HG03097 (cell line): ENCODE results near the gene GSK3B.
"Not testable (repeated sequence)": the region's sequence is repeated elsewhere in the genome, so short reads cannot be mapped to it uniquely, and the experiment has no call there.

ENCODE experiments used
- ATAC-seq: cut with Tn5 transposase; IDR thresholded peaks from one replicate; pipeline ENCODE4 v1.9.1; 2021; ENCODE audit not compliant: unreplicated experiment, low FRiP score

Gene GSK3B

DNA sequence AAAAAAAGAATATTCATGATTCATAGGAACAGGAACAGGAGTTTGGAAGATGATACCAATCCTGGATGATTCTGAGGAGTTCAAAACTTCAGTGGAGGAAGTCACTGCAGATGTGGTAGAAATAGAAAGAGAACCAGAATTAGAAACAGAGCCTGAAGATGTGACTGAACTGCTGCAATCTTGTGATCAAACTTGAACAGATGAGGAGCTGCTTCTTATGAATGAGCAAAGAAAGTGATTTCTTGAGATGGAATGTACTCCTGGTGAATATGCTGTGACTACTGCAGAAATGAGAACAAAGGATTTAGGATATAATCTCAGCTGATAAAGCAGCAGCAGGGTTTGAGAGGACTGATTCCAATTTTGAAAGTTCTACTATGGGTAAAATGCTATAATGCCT lies 72.7 kb downstream of the GSK3B start:
- ATAC-seq: no peak

GRCh38 chr3:120018299-120018698 lies 75.9 kb downstream of the GSK3B start:
- no peak for ATAC-seq

- no peak for ATAC-seq
These were observed 76.6 kb downstream of the GSK3B start for GRCh38 chr3:120017692-120018091.

DNA sequence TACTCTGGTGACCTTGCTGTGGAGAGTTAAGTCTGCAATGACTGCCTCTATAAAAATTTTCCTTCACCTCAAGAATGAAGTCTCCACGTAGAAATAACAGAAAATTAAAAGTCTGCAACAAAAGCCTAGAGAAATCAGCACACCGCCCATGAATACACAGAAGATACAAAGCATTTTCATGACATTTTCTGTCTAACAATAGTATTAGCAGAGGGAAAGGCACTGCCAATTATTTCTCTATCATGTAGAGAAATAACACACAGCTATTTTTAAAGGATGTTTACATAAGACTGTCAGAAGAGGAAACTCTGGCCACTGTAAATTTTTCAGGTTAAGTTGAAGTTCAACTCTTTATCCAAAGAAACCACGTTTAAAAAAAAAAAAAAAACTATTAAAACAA lies 80.8 kb downstream of the GSK3B start:
- no peak for ATAC-seq

DNA sequence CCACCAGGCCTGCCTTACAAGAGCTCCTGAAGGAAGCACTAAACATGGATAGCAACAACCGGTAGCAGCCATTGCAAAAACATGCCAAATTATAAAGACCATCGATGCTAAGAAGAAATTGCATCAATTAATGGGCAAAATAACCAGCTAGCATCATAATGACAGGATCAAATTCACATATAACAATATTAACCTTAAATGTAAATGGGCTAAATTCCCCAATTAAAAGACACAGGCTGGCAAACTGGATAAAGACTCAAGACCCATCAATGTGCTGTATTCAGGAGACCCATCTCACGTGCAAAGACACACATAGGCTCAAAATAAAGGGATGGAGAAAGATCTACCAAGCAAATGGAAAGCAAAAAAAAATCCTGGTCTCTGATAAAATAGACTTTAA lies 88.5 kb downstream of the GSK3B start:
- not testable (repeated sequence) for ATAC-seq

DNA sequence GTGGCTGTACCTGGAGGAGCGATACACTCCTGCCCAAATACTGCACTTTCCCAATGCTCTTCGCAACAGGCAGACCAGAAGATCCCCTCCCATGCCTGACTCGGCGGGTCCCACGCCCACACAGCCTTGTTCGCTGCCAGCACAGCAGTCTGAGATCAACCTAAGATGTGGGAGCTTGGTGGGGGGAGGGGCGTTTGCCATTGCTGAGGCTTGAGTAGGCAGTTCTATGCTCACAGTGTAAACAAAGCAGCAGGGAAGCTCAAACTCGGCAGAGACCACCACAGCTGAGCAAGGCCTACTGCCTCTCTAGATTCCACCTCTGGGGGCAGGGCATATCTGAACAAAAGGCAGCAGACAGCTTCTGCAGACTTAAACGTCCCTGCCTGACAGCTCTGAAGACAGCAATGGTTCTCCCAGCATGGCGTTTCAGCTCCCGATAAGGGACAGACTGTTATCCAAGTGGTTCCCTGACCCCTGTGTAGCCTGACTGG lies 90.2 kb downstream of the GSK3B start:
- ATAC-seq: not testable (repeated sequence)

- no peak for ATAC-seq
These were observed 96.1 kb downstream of the GSK3B start for GRCh38 chr3:119998166-119998565.

DNA sequence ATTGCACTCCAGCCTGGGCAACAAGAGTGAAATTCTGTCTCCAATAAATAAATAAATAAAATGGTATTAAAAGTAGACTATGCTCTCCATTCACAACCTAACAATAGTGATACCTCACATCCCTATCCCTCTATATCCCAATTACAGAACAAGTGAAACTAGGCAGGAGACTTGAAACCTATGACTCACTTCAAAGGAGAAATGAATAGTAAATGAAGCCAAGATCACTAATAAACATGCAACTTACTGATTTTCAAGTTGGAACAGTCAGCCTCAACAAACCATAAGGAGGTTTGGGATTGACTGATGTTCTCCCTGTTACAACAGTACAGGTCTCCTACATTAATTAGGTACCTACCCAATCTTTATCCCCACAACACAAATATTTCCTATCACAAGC lies 103.4 kb downstream of the GSK3B start:
- ATAC-seq: no peak

GRCh38 chr3:119989981-119990655 lies 104.1 kb downstream of the GSK3B start:
- ATAC-seq: no peak

- ATAC-seq: not testable (repeated sequence)
These were observed 107.4 kb downstream of the GSK3B start for GRCh38 chr3:119986812-119987211.

GRCh38 chr3:119981386-119981785 lies 112.9 kb downstream of the GSK3B start:
- no peak for ATAC-seq

DNA sequence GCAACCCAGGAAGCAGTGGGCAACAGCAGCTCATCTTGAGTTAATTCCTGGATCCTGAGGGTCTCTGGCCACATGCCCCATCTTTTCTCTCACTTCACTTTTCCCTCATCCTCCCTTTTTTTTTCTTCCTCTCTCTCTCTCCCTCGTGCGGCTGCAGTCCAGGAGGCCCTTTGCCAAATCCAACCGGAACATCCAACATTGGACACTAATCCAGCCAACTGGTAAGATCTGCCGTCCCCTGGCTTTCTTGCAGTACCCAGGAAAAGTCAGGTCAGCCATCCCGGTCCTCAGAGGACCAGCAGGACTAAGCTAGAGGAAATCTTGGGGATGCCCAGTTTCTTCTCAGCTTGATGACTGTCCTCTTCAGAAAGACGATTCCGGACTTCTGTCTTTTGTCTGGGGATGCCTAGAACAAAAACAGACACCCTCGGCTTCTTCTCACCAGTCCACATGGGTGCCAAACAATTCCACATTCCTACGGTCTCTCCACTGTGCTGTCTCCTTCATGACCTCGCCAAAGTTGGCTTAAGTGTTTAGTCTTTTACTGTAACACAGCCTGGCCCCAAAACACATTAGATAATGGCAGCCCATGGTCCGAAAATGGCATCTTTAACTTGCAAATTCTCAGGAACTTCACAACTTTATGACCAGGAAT lies 115.6 kb downstream of the GSK3B start:
- ATAC-seq: no peak

GRCh38 chr3:119977353-119977752 lies 116.9 kb downstream of the GSK3B start:
- ATAC-seq: no peak

DNA sequence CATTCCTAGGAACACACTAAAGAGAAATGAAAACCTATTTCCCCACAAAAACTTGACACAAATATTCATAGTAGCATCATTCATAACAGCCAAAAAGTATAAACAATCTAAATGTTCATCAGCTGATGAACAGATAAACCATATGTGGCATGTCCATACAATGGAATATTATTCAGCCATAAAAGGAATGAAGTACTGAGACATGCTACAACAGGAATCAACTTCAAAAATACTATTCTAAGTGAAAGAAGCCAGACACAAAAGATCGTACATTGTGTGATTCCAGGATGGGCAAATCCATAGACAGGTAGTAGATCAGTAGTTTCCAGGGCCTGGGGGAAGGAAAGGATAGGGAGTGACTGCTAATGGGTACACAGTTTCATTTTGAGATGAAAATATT lies 118.0 kb downstream of the GSK3B start:
- no peak for ATAC-seq

DNA sequence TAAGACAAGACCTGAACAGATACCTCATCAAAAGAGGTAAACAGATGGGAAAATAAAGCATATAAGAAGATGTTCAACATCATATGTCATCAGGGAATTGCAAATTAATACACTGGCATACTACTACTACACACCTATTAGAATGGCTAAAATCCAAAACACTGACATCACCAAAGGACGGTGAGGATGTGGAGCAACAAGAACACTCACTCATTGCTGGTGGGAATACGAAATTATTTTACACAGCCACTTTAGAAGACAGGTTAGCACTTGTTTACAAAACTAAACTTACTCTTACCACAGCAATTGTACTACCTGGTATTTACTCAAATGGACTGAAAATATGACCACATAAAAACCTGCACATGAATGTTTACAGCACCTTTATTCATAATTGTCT lies 119.6 kb downstream of the GSK3B start:
- ATAC-seq: no peak

- no peak for ATAC-seq
These were observed 121.1 kb downstream of the GSK3B start for GRCh38 chr3:119973018-119973646.

DNA sequence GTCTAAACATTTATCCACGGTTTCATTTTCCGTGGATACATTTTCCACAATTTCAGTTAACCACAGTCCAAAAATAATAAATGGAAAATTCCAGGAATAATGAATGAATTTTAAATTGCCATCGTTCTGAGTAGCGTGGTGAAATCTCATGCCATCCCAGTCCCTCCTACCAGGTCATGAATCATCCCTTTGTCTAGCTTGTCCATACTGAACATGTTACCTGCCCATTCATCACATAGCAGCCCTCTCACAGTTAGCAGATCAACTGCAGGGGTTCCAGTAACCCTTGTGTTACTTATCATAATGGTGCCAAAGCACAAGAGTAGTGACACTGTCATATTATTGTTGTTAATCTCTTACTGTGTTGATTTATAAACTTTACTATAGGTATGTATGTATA lies 124.5 kb downstream of the GSK3B start:
- no peak for ATAC-seq

GRCh38 chr3:119967353-119968006 lies 126.8 kb downstream of the GSK3B start:
- ATAC-seq: no peak

DNA sequence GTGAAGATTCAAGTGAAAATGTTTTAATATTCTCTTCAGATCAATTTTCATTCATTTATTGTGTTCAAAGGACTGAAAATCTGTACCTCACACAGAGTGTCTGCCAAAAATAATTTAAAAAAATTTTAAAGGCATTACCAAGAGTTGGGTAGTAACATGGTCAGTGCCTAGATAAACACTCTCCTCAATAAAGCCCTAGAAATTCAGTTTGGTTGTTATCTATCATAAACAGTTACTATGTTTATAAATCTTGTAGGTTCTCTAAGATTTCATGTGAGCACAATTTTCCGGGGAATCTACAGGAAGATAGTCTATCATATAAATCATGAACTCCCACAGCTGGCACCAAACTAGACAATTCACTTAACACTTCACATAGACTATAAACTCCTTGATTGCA lies 128.6 kb downstream of the GSK3B start:
- ATAC-seq: no peak

- ATAC-seq: no peak
These were observed 130.0 kb downstream of the GSK3B start for GRCh38 chr3:119964294-119964693.

DNA sequence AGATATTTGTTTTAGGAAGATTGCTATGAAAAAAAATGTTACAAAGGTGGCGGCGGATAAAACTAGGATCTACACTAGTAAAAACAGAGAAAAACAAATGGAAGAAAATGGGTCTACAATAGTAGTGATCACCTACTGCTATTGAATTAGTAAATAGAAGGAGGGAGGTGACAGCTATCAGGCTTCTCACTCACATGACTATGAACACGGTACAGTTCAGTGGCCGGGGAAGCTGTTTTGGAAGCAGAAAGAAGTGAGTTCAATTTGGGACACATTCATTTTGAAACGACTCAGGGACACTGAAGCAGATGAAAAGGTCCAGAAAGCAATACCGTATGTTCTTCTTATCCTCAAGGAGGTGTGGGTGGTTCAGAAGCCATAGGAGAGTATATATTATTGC lies 138.3 kb downstream of the GSK3B start:
- no peak for ATAC-seq
